Cortex of kidney (tissue), 1 donor: ENCODE data around the gene CPA5.
"Not testable (repeated sequence)": the region's sequence is repeated elsewhere in the genome, so short reads cannot be mapped to it uniquely, and the experiment has no call there.

Source experiments
- DNase-seq: peaks from one replicate; lab custom pipeline; 2025; lab: John Stamatoyannopoulos, UW

CPA5 gene

DNA sequence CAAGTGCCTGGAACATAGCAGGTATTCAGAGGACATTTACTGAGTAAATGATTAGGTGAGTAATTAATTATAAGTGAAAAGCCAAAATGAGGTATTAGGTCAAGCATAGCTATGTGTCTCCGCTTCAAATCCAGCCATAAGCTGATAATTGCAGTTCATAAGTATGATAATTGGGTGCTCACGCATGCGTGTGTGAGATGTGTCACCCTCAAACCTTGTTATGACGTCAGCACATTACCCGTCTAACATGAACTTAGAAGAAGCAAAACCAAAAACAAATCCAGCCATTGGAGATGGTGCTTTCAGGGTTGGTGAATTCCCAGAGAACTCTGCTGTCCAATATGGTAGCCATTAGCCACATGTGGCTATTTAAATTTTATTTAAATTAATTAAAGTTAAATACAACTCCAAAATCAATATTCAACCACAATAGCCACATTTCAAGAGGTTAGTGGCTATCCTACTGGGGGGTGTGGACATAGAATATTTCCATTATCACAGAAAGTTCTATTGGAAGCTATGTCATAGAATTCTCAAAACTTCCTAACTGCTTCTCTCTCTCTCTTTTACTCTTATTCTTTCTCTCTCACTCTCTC lies at the start of gene CPA5:
TSS of gene CPA5 (plus strand) at position 546 of the 596 bp plus-strand sequence. CDS start 1,670 bp downstream, outside the sequence.
- DNase-seq: no peak

DNA sequence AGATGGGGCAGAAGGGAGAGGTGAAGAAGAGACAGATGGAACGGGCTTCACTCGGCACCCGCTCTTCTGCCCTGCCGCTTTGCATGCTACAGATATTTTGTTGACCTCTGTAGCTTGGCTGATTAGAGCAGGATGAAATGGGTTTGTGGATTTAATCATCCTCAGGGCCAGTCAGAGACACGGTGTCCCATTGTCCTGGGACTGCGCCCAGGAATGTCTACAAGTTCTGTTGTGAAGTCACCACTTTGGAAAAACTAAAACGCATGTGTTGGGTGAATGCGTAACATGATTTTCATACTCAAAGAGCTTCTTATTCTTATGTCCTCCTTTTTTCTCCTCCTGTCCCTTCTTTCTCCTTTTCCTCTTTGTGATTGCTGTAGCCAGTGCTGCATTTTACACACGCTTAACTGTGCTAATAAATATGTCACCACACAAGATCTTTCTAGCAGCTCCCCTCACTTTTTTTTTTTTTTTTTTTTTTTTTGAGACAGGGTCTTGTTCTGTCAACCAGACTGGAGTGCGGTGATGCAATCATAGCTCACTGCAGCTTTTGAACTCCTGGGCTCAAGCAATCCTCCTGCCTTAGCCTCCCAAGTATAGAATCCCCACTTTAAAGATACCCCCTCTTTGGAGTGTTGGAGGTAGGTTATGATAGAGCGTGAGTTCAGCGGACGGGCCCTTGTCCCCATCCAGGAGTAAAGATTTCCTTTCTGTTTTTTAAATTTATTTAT lies 48.2 kb upstream of the CPA5 start:
- no peak for DNase-seq

GRCh38 chr7:130297628-130298543 lies 46.7 kb upstream of the CPA5 start:
- no peak for DNase-seq

DNA sequence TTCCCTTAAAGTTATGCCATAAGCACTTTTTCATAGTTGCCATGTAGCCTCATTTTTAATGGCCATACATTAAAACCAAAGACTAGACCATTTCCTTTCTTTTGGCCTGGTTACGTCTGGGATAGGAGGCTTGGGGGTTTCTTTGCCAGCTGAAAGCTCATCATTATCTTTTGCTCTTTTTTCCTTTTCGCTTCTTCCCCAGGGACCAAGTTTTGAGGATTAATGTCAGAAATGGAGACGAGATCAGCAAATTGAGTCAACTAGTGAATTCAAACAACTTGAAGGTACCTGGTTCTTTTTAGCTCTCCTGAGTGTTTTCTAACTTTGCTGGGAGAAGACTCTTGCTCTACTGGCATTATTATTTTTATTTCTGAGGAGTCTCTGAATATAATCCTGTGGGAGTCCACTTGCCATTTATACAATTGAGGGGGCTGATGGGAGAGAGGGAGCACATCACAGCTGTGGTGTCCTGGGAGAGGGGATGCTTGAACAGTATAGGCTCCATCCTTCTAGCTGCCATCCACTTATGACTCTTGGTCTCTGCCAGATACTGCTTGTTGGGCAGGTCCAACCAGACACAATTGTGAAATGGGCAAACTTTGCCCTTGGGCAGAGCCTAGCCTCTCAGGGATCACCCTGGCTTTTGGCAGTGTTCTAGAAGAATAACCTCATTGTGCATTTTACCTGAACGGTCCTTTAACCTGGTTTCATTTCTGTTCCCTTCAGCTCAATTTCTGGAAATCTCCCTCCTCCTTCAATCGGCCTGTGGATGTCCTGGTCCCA lies 45.9 kb upstream of the CPA5 start:
- DNase-seq: no peak

GRCh38 chr7:130299866-130300265 lies 44.8 kb upstream of the CPA5 start:
- DNase-seq: no peak

DNA sequence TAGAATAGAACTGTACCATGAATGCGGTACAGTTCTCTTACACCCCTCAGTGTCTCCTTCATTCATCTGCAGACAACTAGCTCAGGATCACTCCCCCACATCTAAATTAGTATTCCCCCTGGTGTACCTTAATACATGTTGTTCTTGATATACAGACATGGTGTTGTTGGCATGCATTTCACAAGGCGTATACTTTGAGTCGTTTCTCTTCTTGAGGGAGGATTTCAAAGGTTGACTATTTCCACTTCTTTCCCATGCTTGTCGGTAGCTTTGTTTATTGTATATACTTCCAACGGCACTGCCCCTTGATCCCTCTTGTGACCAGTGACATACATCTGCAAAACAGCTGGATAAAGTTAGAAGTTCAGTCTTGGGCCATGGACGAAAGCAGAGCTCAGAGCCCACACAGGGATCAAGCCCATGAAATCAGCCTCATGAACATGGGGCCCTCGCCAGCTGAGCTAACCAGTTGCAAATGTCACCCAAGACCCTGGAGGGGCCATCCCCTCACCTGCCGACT lies 43.1 kb upstream of the CPA5 start:
- DNase-seq: no peak

GRCh38 chr7:130302649-130303048 lies 42.0 kb upstream of the CPA5 start:
- DNase-seq: no peak

DNA sequence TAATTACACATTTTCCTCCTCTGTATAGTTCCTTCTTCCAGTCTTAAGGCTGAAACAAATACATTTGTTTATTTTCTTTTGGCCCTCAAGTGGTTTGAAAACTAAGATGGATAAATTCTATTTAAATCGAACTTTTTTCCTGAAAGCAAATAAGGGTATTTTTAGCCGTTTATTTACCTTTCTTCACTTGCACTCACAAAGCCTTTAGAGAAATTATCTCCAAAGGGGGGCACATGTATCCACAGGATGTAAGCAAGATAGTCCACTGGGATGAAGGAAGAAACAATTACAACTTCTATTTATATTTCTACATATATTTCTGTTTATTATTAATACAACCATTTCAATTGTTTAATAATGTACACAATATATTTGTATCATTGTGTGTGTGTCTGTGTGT lies 41.5 kb upstream of the CPA5 start:
- no peak for DNase-seq

DNA sequence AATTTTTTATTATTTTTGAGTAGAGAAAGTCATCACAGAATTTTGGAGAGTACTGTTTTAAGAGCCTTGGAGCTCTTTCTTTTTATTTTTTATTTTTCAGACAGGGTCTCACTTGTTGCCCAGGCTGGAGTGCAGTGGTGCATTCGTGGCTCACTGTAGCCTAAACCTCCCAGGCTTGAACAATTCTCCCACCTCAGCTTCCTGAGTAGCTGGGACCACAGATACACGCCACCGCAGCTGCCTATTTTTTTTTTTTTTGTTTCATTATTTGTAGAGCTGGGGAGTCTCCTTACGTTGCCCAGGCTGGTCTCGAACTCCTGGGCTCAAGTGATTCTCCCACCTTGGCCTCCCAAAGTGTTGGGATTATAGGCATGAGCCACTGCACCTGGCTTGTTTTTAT lies 41.1 kb upstream of the CPA5 start:
- DNase-seq: no peak

- no peak for DNase-seq
Measured at GRCh38 chr7:130303982-130304381, 40.6 kb upstream of the CPA5 start.

- DNase-seq: no peak
Measured at GRCh38 chr7:130304878-130305277, 39.7 kb upstream of the CPA5 start.

DNA sequence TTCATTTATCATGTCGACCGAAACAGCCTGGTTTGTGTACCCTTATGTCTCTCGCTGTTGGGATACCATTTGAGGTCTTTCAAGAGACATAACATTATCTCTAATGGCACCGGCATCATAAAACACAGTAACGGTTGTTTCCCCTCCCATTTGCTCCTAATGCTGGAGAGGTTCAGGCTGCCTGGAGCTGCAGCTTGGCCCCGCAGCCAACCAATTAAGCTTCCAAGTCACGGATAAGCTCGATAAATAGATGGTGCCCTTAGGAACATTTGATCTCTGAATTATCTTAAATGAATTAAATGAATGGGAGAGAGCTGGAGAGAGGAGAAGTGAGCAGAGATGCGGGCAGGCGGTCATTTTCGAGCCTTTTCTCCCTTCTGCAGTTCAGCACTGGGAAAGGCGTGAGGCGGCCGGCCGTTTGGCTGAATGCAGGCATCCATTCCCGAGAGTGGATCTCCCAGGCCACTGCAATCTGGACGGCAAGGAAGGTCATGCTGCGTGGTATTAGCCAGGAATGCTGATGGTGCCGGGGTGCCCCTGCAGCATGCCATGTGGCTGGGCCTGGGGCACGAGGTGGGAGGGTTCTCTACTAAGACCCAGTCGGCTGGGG lies 39.1 kb upstream of the CPA5 start:
- DNase-seq: no peak

- DNase-seq: no peak
Measured at GRCh38 chr7:130309986-130310385, 34.6 kb upstream of the CPA5 start.

DNA sequence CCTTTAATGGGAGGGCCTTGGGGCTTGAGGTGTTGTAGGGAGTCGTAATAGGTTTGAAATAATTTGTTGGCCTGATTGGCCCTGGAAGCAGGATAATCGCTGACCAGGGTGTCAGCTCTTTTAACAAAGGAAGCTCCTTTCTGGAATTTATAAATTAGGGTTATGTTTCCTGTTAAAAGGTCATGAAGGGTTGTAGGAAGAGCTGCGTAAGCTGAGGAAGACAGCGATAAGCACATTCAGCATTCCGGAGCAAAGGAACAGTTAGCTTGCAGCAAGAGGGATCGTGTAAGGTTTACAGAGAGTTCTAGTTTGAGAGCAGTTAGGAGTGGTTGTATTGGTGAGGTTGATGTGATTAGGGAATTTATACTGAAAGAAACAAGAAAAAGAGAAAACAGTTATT lies 30.3 kb upstream of the CPA5 start:
- DNase-seq: no peak

- no peak for DNase-seq
Measured at GRCh38 chr7:130319541-130319940, 25.1 kb upstream of the CPA5 start.

- DNase-seq: not testable (repeated sequence)
Measured at GRCh38 chr7:130321542-130322229, 22.9 kb upstream of the CPA5 start.

DNA sequence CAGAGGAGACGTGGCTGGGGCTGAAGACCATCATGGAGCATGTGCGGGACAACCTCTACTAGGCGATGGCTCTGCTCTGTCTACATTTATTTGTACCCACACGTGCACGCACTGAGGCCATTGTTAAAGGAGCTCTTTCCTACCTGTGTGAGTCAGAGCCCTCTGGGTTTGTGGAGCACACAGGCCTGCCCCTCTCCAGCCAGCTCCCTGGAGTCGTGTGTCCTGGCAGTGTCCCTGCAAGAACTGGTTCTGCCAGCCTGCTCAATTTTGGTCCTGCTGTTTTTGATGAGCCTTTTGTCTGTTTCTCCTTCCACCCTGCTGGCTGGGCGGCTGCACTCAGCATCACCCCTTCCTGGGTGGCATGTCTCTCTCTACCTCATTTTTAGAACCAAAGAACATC lies 22.0 kb upstream of the CPA5 start:
- no peak for DNase-seq

DNA sequence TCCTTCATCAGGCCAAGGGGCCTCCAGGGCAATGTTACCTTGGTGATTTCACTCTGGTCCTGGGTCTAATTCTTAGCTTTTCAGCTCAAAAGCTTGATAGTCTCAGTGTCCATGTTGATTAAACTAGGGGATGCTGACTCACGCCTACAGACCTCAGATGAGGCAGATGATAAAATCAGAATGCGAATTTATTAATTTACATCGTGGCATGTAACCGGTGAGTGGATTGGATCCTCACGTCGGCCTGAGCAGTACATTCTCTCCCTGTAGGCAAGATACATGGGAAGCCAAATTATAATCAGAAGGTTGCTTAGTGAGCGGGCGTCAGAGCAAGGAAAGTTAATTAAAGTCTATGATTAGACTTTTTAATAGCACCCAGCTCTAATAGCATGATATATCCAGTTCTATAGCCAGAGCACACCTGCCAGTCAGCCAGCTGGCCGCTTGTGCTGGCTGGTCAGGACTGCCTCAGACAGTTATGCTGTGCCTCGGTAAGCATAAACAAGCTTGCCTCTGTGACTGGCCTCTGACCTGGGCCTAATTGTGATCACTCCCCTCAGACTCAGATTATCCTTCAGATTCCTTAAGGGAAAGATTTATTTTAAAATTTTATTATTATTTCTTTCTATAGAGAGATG lies 20.2 kb upstream of the CPA5 start:
- no peak for DNase-seq

GRCh38 chr7:130329681-130330080 lies 14.9 kb upstream of the CPA5 start:
- no peak for DNase-seq
